Dedifferentiated amniotic fluid mesenchymal stem cell (primary cell): ENCODE measurements around the gene GPC5.

Source experiments
- DNase-seq: peaks from one replicate; pipeline ENCODE4 v3.0.0-alpha.2; 2016; ENCODE audit errors: extremely low spot score

GPC5 gene

GRCh38 chr13:91710733-91711132 is 312.3 kb downstream of the GPC5 start:
- DNase-seq: no peak

GRCh38 chr13:91714855-91715254 is 316.4 kb downstream of the GPC5 start:
- no peak for DNase-seq

GRCh38 chr13:91716436-91717065 is 318.1 kb downstream of the GPC5 start:
- DNase-seq: no peak

- DNase-seq: no peak
Observed at GRCh38 chr13:91719033-91719432, 320.6 kb downstream of the GPC5 start.

GRCh38 chr13:91721413-91721812 is 323.0 kb downstream of the GPC5 start:
- no peak for DNase-seq

- no peak for DNase-seq
Observed at GRCh38 chr13:91722267-91722884, 324.0 kb downstream of the GPC5 start.

- DNase-seq: no peak
Observed at GRCh38 chr13:91724591-91724990, 326.2 kb downstream of the GPC5 start.

GRCh38 chr13:91725646-91726045 is 327.2 kb downstream of the GPC5 start:
- no peak for DNase-seq

GRCh38 chr13:91726671-91727070 is 328.2 kb downstream of the GPC5 start:
- DNase-seq: no peak

GRCh38 chr13:91729859-91730258 is 331.4 kb downstream of the GPC5 start:
- DNase-seq: no peak

- no peak for DNase-seq
Observed at GRCh38 chr13:91739751-91740150, 341.3 kb downstream of the GPC5 start.

- no peak for DNase-seq
Observed at GRCh38 chr13:91740756-91741155, 342.3 kb downstream of the GPC5 start.

- no peak for DNase-seq
Observed at GRCh38 chr13:91741925-91742324, 343.5 kb downstream of the GPC5 start.

GRCh38 chr13:91744284-91744683 is 345.9 kb downstream of the GPC5 start:
- no peak for DNase-seq

- no peak for DNase-seq
Observed at GRCh38 chr13:91745967-91746366, 347.5 kb downstream of the GPC5 start.

- no peak for DNase-seq
Observed at GRCh38 chr13:91747186-91747585, 348.8 kb downstream of the GPC5 start.

GRCh38 chr13:91748416-91749089 is 350.1 kb downstream of the GPC5 start:
- no peak for DNase-seq

GRCh38 chr13:91758724-91759123 is 360.3 kb downstream of the GPC5 start:
- DNase-seq: no peak

GRCh38 chr13:91762957-91763356 is 364.5 kb downstream of the GPC5 start:
- DNase-seq: no peak

GRCh38 chr13:91764527-91764926 is 366.1 kb downstream of the GPC5 start:
- DNase-seq: no peak

- no peak for DNase-seq
Observed at GRCh38 chr13:91767651-91768050, 369.2 kb downstream of the GPC5 start.

- DNase-seq: no peak
Observed at GRCh38 chr13:91768746-91769145, 370.3 kb downstream of the GPC5 start.

GRCh38 chr13:91771229-91771628 is 372.8 kb downstream of the GPC5 start:
- no peak for DNase-seq
